Measurements from ENCODE around the gene CST3.

- TF ChIP-seq, protein P1, sequence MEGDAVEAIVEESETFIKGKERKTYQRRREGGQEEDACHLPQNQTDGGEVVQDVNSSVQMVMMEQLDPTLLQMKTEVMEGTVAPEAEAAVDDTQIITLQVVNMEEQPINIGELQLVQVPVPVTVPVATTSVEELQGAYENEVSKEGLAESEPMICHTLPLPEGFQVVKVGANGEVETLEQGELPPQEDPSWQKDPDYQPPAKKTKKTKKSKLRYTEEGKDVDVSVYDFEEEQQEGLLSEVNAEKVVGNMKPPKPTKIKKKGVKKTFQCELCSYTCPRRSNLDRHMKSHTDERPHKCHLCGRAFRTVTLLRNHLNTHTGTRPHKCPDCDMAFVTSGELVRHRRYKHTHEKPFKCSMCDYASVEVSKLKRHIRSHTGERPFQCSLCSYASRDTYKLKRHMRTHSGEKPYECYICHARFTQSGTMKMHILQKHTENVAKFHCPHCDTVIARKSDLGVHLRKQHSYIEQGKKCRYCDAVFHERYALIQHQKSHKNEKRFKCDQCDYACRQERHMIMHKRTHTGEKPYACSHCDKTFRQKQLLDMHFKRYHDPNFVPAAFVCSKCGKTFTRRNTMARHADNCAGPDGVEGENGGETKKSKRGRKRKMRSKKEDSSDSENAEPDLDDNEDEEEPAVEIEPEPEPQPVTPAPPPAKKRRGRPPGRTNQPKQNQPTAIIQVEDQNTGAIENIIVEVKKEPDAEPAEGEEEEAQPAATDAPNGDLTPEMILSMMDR (IDR thresholded peaks at IDR 0.05): no peak
- no peak for TF ChIP-seq POLR2A (IDR thresholded peaks at IDR 0.05)
These were observed 28.2 kb downstream of the CST3 start for GRCh38 chr20:23609486-23610109.

Data from heart left ventricle (tissue), 13 donors.